Measurements from ENCODE around the gene MAP4K5. TPM values are rescaled to one million over a fixed set of nuclear protein-coding genes. Genes with fewer than 3 reads are reported as not detected.

Gene MAP4K5
- polyA plus RNA-seq, 1 donor (not counting 4 experiments of a cell fraction or from before 2014, with no cell fraction given) = 25.8 TPM

DNA sequence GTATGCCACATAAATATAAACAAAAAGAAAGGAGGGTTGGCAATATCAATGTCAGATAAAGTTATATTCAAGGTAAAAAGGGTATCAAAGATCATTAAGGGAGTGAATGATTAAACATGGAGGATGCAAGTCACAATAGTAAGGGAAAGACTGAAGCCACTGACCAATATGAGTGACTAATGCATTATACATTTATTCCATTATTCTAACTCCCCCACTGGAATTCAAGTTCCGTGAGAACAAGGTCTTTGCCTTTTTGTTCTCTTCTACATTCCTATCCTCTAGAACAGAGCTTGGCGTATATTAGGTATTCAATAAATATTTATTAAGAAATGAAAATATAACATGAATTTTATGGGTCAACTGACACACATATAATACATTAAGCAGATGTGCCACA lies 30.7 kb downstream of the MAP4K5 start:
- Histone ChIP-seq H3K79me2 (ENCODE audit: control insufficient read depth, insufficient read depth, low read length) (peaks cover 17% of the 10 kb centered on the region), H3K36me3 (ENCODE audit: control insufficient read depth in 2 of 2, extremely low read depth in 1 of 2, insufficient read depth in 2 of 2, low read length in 2 of 2) (peaks cover 0 to 2% of the 10 kb centered on the region in 2 experiments), H3K27ac (ENCODE audit: control insufficient read depth, insufficient read depth, low read length) (peak overlapping the region; percentile 66), H3K4me3 (ENCODE audit: control insufficient read depth in 2 of 3, extremely low read depth in 1 of 3, insufficient read depth in 2 of 3, low read depth in 1 of 3, low read length in 3 of 3) (no peak overlapping the region), H3K4me2 (ENCODE audit: control insufficient read depth, extremely low read depth, insufficient read depth, low read depth, low read length) (peak overlapping the region; percentile 30), H3K9me3 (ENCODE audit: control insufficient read depth, low read depth, low read length) (no peaks in the 10 kb centered on the region), H3K4me1 (ENCODE audit: control insufficient read depth, extremely low read depth, insufficient read depth, low read length) (peaks cover 25% of the 10 kb centered on the region), H3K9me1 (ENCODE audit: control insufficient read depth, extremely low read depth, insufficient read depth, low read length) (no peaks in the 10 kb centered on the region), H3K27me3 (ENCODE audit: control insufficient read depth, extremely low read depth, insufficient read depth, low read length) (no peaks in the 10 kb centered on the region), H4K20me1 (ENCODE audit: control insufficient read depth, extremely low read depth, insufficient read depth, low read length) (no peaks in the 10 kb centered on the region), H3K9ac (ENCODE audit: control insufficient read depth, extremely low read depth, insufficient read depth, low read length) (no peak overlapping the region), H2AFZ (ENCODE audit: control insufficient read depth, low read length) (no peak overlapping the region)
- no peak for TF ChIP-seq EZH2 (IDR thresholded peaks at IDR 0.05; ENCODE audit: low read length)
- TF ChIP-seq, protein P1, sequence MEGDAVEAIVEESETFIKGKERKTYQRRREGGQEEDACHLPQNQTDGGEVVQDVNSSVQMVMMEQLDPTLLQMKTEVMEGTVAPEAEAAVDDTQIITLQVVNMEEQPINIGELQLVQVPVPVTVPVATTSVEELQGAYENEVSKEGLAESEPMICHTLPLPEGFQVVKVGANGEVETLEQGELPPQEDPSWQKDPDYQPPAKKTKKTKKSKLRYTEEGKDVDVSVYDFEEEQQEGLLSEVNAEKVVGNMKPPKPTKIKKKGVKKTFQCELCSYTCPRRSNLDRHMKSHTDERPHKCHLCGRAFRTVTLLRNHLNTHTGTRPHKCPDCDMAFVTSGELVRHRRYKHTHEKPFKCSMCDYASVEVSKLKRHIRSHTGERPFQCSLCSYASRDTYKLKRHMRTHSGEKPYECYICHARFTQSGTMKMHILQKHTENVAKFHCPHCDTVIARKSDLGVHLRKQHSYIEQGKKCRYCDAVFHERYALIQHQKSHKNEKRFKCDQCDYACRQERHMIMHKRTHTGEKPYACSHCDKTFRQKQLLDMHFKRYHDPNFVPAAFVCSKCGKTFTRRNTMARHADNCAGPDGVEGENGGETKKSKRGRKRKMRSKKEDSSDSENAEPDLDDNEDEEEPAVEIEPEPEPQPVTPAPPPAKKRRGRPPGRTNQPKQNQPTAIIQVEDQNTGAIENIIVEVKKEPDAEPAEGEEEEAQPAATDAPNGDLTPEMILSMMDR (optimal IDR thresholded peaks at IDR 0.05 in 1 of 3, IDR thresholded peaks at IDR 0.05 in 1 of 3, conservative IDR thresholded peaks at IDR 0.05 in 1 of 3; ENCODE audit: extremely low read depth in 1 of 3, insufficient read depth in 2 of 3, low read length in 3 of 3) = no peak
- DNase-seq (ENCODE audit: low read depth, low spot score) = peak; percentile 23
- dilution Hi-C loops (cut with MboI; ENCODE audit: extremely low pct_ligation_motif_present, low sequenced_read_pairs) = no loop called here
- FAIRE-seq = peak; percentile 56

DNA sequence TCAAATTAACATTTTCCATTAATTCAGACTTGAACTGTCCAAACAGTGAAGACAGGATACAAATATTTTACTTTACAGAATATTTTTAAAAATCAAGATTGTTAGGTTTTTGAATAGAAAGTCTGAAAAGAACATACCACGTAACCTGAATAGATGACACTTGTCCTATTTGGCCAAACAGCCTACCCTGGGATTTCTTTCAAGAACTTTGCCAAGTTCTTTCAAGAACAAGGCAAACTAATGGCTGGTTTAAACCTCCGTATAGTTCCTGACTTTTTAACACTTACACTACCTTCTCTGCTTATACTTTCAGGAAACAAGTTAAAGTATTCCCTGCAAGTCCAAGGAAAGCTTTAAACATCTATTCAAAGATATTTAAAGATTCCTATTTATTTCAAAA lies 35.0 kb downstream of the MAP4K5 start:
- Histone ChIP-seq H3K4me1 (ENCODE audit: control insufficient read depth, extremely low read depth, insufficient read depth, low read length) (peaks cover 10% of the 10 kb centered on the region), H3K9me3 (ENCODE audit: control insufficient read depth, low read depth, low read length) (no peaks in the 10 kb centered on the region), H3K27me3 (ENCODE audit: control insufficient read depth, extremely low read depth, insufficient read depth, low read length) (no peaks in the 10 kb centered on the region), H3K4me2 (ENCODE audit: control insufficient read depth, extremely low read depth, insufficient read depth, low read depth, low read length) (no peak overlapping the region), H4K20me1 (ENCODE audit: control insufficient read depth, extremely low read depth, insufficient read depth, low read length) (no peaks in the 10 kb centered on the region), H3K27ac (ENCODE audit: control insufficient read depth, insufficient read depth, low read length) (no peak overlapping the region), H3K4me3 (ENCODE audit: control insufficient read depth in 2 of 3, extremely low read depth in 1 of 3, insufficient read depth in 2 of 3, low read depth in 1 of 3, low read length in 3 of 3) (no peak overlapping the region), H3K9ac (ENCODE audit: control insufficient read depth, extremely low read depth, insufficient read depth, low read length) (no peak overlapping the region), H2AFZ (ENCODE audit: control insufficient read depth, low read length) (no peak overlapping the region), H3K9me1 (ENCODE audit: control insufficient read depth, extremely low read depth, insufficient read depth, low read length) (no peaks in the 10 kb centered on the region), H3K79me2 (ENCODE audit: control insufficient read depth, insufficient read depth, low read length) (peaks cover 17% of the 10 kb centered on the region), H3K36me3 (ENCODE audit: control insufficient read depth in 2 of 2, extremely low read depth in 1 of 2, insufficient read depth in 2 of 2, low read length in 2 of 2) (peaks cover 0 to 2% of the 10 kb centered on the region in 2 experiments)
- TF ChIP-seq, protein P1 (optimal IDR thresholded peaks at IDR 0.05 in 1 of 3, IDR thresholded peaks at IDR 0.05 in 1 of 3, conservative IDR thresholded peaks at IDR 0.05 in 1 of 3; ENCODE audit: extremely low read depth in 1 of 3, insufficient read depth in 2 of 3, low read length in 3 of 3) = no peak
- no peak for TF ChIP-seq EZH2 (IDR thresholded peaks at IDR 0.05; ENCODE audit: low read length)
- dilution Hi-C loops (cut with MboI; ENCODE audit: extremely low pct_ligation_motif_present, low sequenced_read_pairs) = no loop called here
- no peak for DNase-seq (ENCODE audit: low read depth, low spot score)
- FAIRE-seq = no peak

All from keratinocyte (primary cell).